ENCODE data around the gene ELMOD1. TPM values are rescaled to one million over a fixed set of nuclear protein-coding genes. Genes with fewer than 3 reads are reported as not detected.

Gene ELMOD1
- total RNA-seq, 4 donors from 2014 or later = not detected

DNA sequence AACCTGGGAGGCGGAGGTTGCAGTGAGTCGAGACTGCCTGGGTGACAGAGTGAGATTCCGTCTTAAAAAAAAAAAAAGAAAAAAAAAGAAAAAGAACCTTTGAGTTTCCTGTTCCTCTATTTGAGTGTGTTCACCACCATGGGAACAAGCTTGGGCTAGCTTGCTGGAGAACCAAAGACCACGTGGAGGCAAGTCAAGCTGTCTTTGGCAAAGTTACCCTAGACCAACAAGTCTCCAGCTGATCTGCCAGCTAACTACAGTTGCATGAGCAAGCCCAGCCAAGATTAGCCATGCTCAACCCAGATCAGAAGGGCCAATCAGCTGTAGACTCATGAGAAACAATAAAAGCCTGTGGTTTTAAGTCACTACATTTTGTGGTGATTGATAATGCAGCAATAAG lies 91.2 kb downstream of the ELMOD1 start:
- H3K4me3 ChIP-seq = no peak overlapping the region
- no peak for DNase-seq
- no peaks in the 10 kb centered on the region for H3K36me3 ChIP-seq
- H3K27ac ChIP-seq = no peak overlapping the region
- H3K27me3 ChIP-seq = no peaks in the 10 kb centered on the region
- H3K9me3 ChIP-seq = no peaks in the 10 kb centered on the region
- no peak for TF ChIP-seq POLR2A (IDR thresholded peaks at IDR 0.05)
- TF ChIP-seq, protein P1, sequence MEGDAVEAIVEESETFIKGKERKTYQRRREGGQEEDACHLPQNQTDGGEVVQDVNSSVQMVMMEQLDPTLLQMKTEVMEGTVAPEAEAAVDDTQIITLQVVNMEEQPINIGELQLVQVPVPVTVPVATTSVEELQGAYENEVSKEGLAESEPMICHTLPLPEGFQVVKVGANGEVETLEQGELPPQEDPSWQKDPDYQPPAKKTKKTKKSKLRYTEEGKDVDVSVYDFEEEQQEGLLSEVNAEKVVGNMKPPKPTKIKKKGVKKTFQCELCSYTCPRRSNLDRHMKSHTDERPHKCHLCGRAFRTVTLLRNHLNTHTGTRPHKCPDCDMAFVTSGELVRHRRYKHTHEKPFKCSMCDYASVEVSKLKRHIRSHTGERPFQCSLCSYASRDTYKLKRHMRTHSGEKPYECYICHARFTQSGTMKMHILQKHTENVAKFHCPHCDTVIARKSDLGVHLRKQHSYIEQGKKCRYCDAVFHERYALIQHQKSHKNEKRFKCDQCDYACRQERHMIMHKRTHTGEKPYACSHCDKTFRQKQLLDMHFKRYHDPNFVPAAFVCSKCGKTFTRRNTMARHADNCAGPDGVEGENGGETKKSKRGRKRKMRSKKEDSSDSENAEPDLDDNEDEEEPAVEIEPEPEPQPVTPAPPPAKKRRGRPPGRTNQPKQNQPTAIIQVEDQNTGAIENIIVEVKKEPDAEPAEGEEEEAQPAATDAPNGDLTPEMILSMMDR (IDR thresholded peaks at IDR 0.05) = no peak
- intact Hi-C loops (cut with DNase I) = loop anchor here (10.0 kb wide), 1 partner anchor 117 kb away; the partner anchor contains the start of gene ALKBH8
- WGBS, 2 donors = 51 to 56% methylated on average over 3 to 4 of the region's 4 CpGs
- H3K4me1 ChIP-seq = peaks cover 0 to 14% (median 13%) of the 10 kb centered on the region in 3 donors

DNA sequence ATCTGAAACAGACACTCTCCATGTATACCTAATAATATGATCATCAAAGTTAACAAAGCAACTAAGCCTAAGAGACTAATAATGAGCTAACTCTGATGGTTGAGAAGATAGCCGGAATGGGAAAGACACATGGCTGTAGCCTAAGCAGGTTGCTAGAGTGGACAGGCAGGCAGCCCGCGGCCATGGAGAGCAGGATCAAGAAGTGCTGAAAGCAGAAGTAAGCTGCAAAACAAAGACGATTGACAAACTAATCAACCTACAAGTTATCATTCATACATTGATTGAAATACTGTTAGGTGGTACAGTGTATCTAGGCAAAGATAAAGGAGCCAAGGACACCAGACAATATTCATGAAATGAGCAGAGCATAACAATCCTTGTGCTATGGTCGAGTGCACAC lies 91.6 kb downstream of the ELMOD1 start:
- H3K4me1 ChIP-seq = peaks cover 0 to 14% (median 13%) of the 10 kb centered on the region in 3 donors
- intact Hi-C loops (cut with DNase I) = loop anchor here (10.0 kb wide), 1 partner anchor 118 kb away; the partner anchor contains the start of gene ALKBH8
- no peaks in the 10 kb centered on the region for H3K9me3 ChIP-seq
- no peak for DNase-seq
- TF ChIP-seq POLR2A (IDR thresholded peaks at IDR 0.05) = no peak
- TF ChIP-seq, protein P1 (IDR thresholded peaks at IDR 0.05) = no peak
- no peak overlapping the region for H3K4me3 ChIP-seq
- no peaks in the 10 kb centered on the region for H3K27me3 ChIP-seq
- H3K27ac ChIP-seq = no peak overlapping the region
- H3K36me3 ChIP-seq = no peaks in the 10 kb centered on the region
- WGBS, 2 donors = 57 to 67% methylated on average over 5 of the region's 5 CpGs

DNA sequence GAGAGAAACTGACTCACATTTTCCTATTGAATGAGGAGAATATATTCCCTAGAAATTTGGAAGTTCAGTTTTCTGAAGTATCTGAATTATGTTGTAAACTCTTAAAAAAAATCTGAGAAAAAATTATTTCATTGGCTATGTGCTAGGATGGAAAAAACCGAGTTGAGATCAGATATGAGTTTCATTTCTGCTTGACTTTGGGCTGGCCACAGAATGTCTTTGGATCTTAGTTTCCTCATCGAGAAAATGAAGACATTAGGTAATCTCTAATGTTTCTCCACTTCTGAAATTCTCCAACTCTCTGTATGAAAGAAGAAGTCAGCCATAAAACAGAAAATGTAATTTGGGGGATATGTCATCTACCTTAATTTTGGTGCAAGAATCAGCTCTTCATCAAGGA lies 92.1 kb downstream of the ELMOD1 start:
- Histone ChIP-seq H3K27me3 (no peaks in the 10 kb centered on the region), H3K4me3 (no peak overlapping the region), H3K36me3 (no peaks in the 10 kb centered on the region), H3K9me3 (no peaks in the 10 kb centered on the region), H3K27ac (no peak overlapping the region), H3K4me1 (peaks cover 0 to 14% (median 13%) of the 10 kb centered on the region in 3 donors)
- TF ChIP-seq, protein P1 (IDR thresholded peaks at IDR 0.05) = no peak
- no peak for TF ChIP-seq POLR2A (IDR thresholded peaks at IDR 0.05)
- 71 to 93% methylated on average over 2 of the region's 2 CpGs for WGBS, 2 donors
- no peak for DNase-seq
- intact Hi-C loops (cut with DNase I) = loop anchor here (10.0 kb wide), 1 partner anchor 118 kb away; the partner anchor contains the start of gene ALKBH8

DNA sequence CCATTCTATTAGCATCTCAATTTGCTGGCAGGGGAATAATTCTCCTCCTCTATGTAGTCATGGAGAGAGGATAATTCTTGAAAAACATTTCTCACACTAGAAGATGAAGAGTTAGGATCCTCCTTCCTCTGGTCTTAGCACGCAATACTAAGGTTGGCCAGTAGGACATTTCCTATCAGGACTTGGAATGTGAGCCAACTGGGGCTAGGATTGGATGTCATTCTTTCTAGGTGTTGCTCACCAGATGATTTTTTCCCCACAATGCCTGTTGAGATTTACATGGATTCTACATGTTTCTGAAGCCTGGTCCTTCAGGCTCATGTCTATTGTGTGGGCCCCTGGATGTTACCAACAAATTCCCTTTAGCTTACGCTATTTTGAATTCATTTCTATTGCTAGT lies 92.9 kb downstream of the ELMOD1 start:
- no peak for DNase-seq
- intact Hi-C loops (cut with DNase I) = loop anchor here (10.0 kb wide), 1 partner anchor 119 kb away; the partner anchor contains the start of gene ALKBH8
- H3K36me3 ChIP-seq = no peaks in the 10 kb centered on the region

DNA sequence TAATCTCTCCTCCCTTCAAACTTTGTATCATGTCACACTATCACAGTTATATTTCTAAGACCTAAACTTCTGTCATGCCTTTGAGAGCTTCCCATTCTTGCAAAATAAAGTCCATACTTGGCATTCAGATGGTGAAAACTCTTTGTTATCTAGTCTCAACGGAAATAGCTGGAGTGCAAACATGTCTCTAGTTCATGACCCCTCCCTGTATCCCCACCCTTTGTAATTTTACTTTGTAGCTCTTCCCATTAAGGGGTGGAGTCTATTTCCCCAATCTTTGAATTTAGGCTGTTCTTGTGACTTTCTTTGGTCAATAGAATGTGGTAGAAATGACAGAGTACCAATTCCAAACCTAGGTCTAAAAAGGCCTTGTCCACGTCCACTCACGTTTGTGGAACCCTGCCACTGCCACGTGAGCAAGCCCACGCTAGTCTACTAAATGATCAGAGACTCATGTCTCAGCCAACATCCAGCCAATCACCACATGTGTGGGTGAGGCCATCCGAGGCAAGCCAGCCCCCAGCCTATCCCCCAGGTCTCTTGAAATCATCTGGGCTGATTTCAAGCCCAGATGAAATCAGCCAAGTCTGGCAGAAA lies 97.5 kb downstream of the ELMOD1 start:
- Histone ChIP-seq H3K27me3 (no peaks in the 10 kb centered on the region), H3K9me3 (no peaks in the 10 kb centered on the region), H3K4me3 (no peak overlapping the region), H3K36me3 (no peaks in the 10 kb centered on the region), H3K27ac (no peak overlapping the region), H3K4me1 (peaks cover 0 to 10% (median 0%) of the 10 kb centered on the region in 3 donors)
- no peak for DNase-seq
- 54 to 60% methylated on average over 5 to 6 of the region's 6 CpGs for WGBS, 2 donors
- intact Hi-C loops (cut with DNase I) = loop anchor here (10.0 kb wide), 1 partner anchor 124 kb away; the partner anchor contains the start of gene ALKBH8
- TF ChIP-seq POLR2A (IDR thresholded peaks at IDR 0.05) = no peak
- TF ChIP-seq, protein P1 (IDR thresholded peaks at IDR 0.05) = no peak

More for the DNA sequence above, 92.9 kb downstream of the ELMOD1 start:
- WGBS, 2 donors = 87 to 100% methylated on average over 1 to 2 of the region's 2 CpGs
- peaks cover 0 to 18% (median 14%) of the 10 kb centered on the region in 3 donors for H3K4me1 ChIP-seq
- no peak for TF ChIP-seq POLR2A (IDR thresholded peaks at IDR 0.05)
- TF ChIP-seq, protein P1 (IDR thresholded peaks at IDR 0.05) = peak in 2 of 6 experiments; percentile 13 to 50
- H3K4me3 ChIP-seq = no peak overlapping the region
- H3K27ac ChIP-seq = no peak overlapping the region
- no peaks in the 10 kb centered on the region for H3K27me3 ChIP-seq
- no peaks in the 10 kb centered on the region for H3K9me3 ChIP-seq
